HEK293 (cell line): ENCODE measurements around the gene ARHGEF11.

Experiments used
- CTCF ChIA-PET: fragments of 350-600 bp; formaldehyde crosslinking; extraction: SDS; loops from one replicate; lab custom pipeline; 2021; ENCODE audit warnings: antibody characterized with exemption; lab: Yijun Ruan, JAX
- POLR2A ChIA-PET: fragments of 300-600 bp; formaldehyde crosslinking; extraction: SDS; loops from one replicate; lab custom pipeline; 2020; ENCODE audit warnings: antibody characterized with exemption, inconsistent platforms; lab: Yijun Ruan, JAX
- H3K27ac ChIP-seq: fragments of 200-500 bp; sonication (Bioruptor generic); 2 replicates; pipeline ENCODE4 v1.5.1; 2014; ENCODE audit warnings: low read depth, low read length, control low read depth, inconsistent platforms; ENCODE audit errors: extremely low read depth
- H3K36me3 ChIP-seq, 2 experiments: fragments of 200-500 bp in 1 of 2; sonication (Bioruptor generic) in 1 of 2; 1 replicate in 1 of 2; 2 replicates in 1 of 2; pipeline ENCODE4 v1.5.1; 2014 to 2017; ENCODE audit warnings: inconsistent platforms in 2 of 2, low read length in 2 of 2; ENCODE audit not compliant: control insufficient read depth in 2 of 2, insufficient read depth in 1 of 2
- H3K4me1 ChIP-seq: fragments of 200-500 bp; sonication (Bioruptor generic); 2 replicates; pipeline ENCODE4 v1.5.1; 2014; ENCODE audit warnings: mild to moderate bottlenecking, low read length, inconsistent platforms; ENCODE audit not compliant: control insufficient read depth, insufficient read depth
- H3K4me3 ChIP-seq: 2 replicates; pipeline ENCODE4 v1.5.1; 2011; ENCODE audit warnings: low read depth, mild to moderate bottlenecking, control low read depth, low read length, moderate library complexity
- H3K9me3 ChIP-seq: fragments of 200-500 bp; sonication (Bioruptor generic); 2 replicates; pipeline ENCODE4 v1.5.1; 2014; ENCODE audit warnings: low read depth, low read length, inconsistent platforms; ENCODE audit not compliant: control insufficient read depth, insufficient read depth
- BCL11A ChIP-seq: fragments of 450-650 bp; formaldehyde crosslinking; IDR thresholded peaks from 2 replicates; pipeline ENCODE4 v1.5.1; 2016; ENCODE audit warnings: low read depth, missing biosample characterization, missing genetic modification characterization
- EGR2 ChIP-seq: fragments of 450-650 bp; formaldehyde crosslinking; IDR thresholded peaks from 2 replicates; pipeline ENCODE4 v1.5.1; 2016; ENCODE audit warnings: low read depth, missing biosample characterization, missing genetic modification characterization
- GLIS2 ChIP-seq: fragments of 450-650 bp; formaldehyde crosslinking; IDR thresholded peaks from 2 replicates; pipeline ENCODE4 v1.5.1; 2016; ENCODE audit warnings: missing biosample characterization, missing genetic modification characterization
- IKZF3 ChIP-seq: fragments of 450-650 bp; IDR thresholded peaks from 2 replicates; pipeline ENCODE4 v1.5.0; 2018; ENCODE audit warnings: missing biosample characterization, mild to moderate bottlenecking, missing genetic modification characterization, moderate library complexity
- KLF16 ChIP-seq: fragments of 450-650 bp; formaldehyde crosslinking; IDR thresholded peaks from 2 replicates; pipeline ENCODE4 v1.5.1; 2017; ENCODE audit warnings: missing biosample characterization, missing genetic modification characterization
- KLF17 ChIP-seq: fragments of 450-650 bp; formaldehyde crosslinking; IDR thresholded peaks from 2 replicates; pipeline ENCODE4 v1.5.1; 2016; ENCODE audit warnings: missing biosample characterization, missing genetic modification characterization
- PATZ1 ChIP-seq: fragments of 450-650 bp; formaldehyde crosslinking; IDR thresholded peaks from 2 replicates; pipeline ENCODE4 v1.5.1; 2016; ENCODE audit warnings: missing biosample characterization, missing genetic modification characterization
- SP2 ChIP-seq: fragments of 450-650 bp; formaldehyde crosslinking; IDR thresholded peaks from 2 replicates; pipeline ENCODE4 v1.5.1; 2016; ENCODE audit warnings: missing biosample characterization, missing genetic modification characterization
- TRIM28 ChIP-seq: IDR thresholded peaks from 2 replicates; pipeline ENCODE4 v1.6.1; 2011; ENCODE audit warnings: low read length, control low read depth, borderline replicate concordance
- WT1 ChIP-seq: fragments of 450-650 bp; formaldehyde crosslinking; IDR thresholded peaks from 2 replicates; pipeline ENCODE4 v1.5.1; 2016; ENCODE audit warnings: missing biosample characterization, missing genetic modification characterization
- ZBTB48 ChIP-seq: fragments of 450-650 bp; formaldehyde crosslinking; IDR thresholded peaks from 2 replicates; pipeline ENCODE4 v1.5.1; 2016; ENCODE audit warnings: missing biosample characterization, missing genetic modification characterization
- ZBTB7A ChIP-seq: fragments of 450-650 bp; formaldehyde crosslinking; IDR thresholded peaks from 2 replicates; pipeline ENCODE4 v1.5.1; 2016; ENCODE audit warnings: low read depth, missing biosample characterization, missing genetic modification characterization
- ZFHX2 ChIP-seq: fragments of 450-650 bp; formaldehyde crosslinking; conservative IDR thresholded peaks from 2 replicates; pipeline ENCODE4 v1.5.1; 2016; ENCODE audit warnings: missing biosample characterization, missing genetic modification characterization
- ZFP37 ChIP-seq: fragments of 450-650 bp; formaldehyde crosslinking; IDR thresholded peaks from 2 replicates; pipeline ENCODE4 v1.5.1; 2016; ENCODE audit warnings: missing biosample characterization, missing genetic modification characterization
- ZFP69B ChIP-seq: fragments of 450-650 bp; formaldehyde crosslinking; IDR thresholded peaks from 2 replicates; pipeline ENCODE4 v1.5.1; 2016; ENCODE audit warnings: missing biosample characterization, missing genetic modification characterization
- ZNF148 ChIP-seq: fragments of 450-650 bp; formaldehyde crosslinking; IDR thresholded peaks from 2 replicates; pipeline ENCODE4 v1.5.0; 2017; ENCODE audit warnings: missing biosample characterization, missing genetic modification characterization, borderline replicate concordance
- ZNF211 ChIP-seq: fragments of 450-650 bp; formaldehyde crosslinking; IDR thresholded peaks from 2 replicates; pipeline ENCODE4 v1.5.1; 2016; ENCODE audit warnings: low read depth, missing biosample characterization, missing genetic modification characterization
- ZNF324 ChIP-seq: fragments of 450-650 bp; formaldehyde crosslinking; IDR thresholded peaks from 2 replicates; pipeline ENCODE4 v1.5.1; 2016; ENCODE audit warnings: missing biosample characterization, missing genetic modification characterization
- ZNF335 ChIP-seq: fragments of 450-650 bp; formaldehyde crosslinking; conservative IDR thresholded peaks from 2 replicates; pipeline ENCODE4 v1.5.1; 2016; ENCODE audit warnings: missing biosample characterization, missing genetic modification characterization
- ZNF37A ChIP-seq: fragments of 450-650 bp; IDR thresholded peaks from 2 replicates; pipeline ENCODE4 v1.5.1; 2018; ENCODE audit warnings: missing biosample characterization, missing genetic modification characterization
- ZNF513 ChIP-seq: fragments of 450-650 bp; IDR thresholded peaks from 2 replicates; pipeline ENCODE4 v1.5.1; 2018; ENCODE audit warnings: missing biosample characterization, missing genetic modification characterization
- ZNF571 ChIP-seq: fragments of 450-650 bp; formaldehyde crosslinking; IDR thresholded peaks from 2 replicates; pipeline ENCODE4 v1.5.0; 2017; ENCODE audit warnings: missing biosample characterization, missing genetic modification characterization
- ZNF600 ChIP-seq: fragments of 450-650 bp; formaldehyde crosslinking; IDR thresholded peaks from 2 replicates; pipeline ENCODE4 v1.5.1; 2016; ENCODE audit warnings: missing biosample characterization, missing genetic modification characterization
- ZNF654 ChIP-seq: fragments of 450-650 bp; formaldehyde crosslinking; IDR thresholded peaks from 2 replicates; pipeline ENCODE4 v1.5.1; 2016; ENCODE audit warnings: low read depth, missing biosample characterization, missing genetic modification characterization
- ZNF670 ChIP-seq: fragments of 450-650 bp; formaldehyde crosslinking; IDR thresholded peaks from 2 replicates; pipeline ENCODE4 v1.5.1; 2016; ENCODE audit warnings: missing biosample characterization, missing genetic modification characterization, low read depth
- ZNF692 ChIP-seq: fragments of 450-650 bp; formaldehyde crosslinking; IDR thresholded peaks from 2 replicates; pipeline ENCODE4 v1.5.1; 2016; ENCODE audit warnings: missing biosample characterization, missing genetic modification characterization
- ZNF707 ChIP-seq: fragments of 450-650 bp; formaldehyde crosslinking; IDR thresholded peaks from 2 replicates; pipeline ENCODE4 v1.5.1; 2016; ENCODE audit warnings: missing biosample characterization, missing genetic modification characterization
- ZSCAN5A ChIP-seq: fragments of 450-650 bp; formaldehyde crosslinking; IDR thresholded peaks from 2 replicates; pipeline ENCODE4 v1.5.1; 2016; ENCODE audit warnings: missing biosample characterization, missing genetic modification characterization

The ARHGEF11 gene

GRCh38 chr1:156920233-156921052 is 125.1 kb downstream of the ARHGEF11 start, which contains the start of gene LRRC71:
LRRC71 (plus strand) TSS chr1:156920632; CDS start chr1:156920804, 172 bp downstream.
- no peaks in the 10 kb centered on the region for H3K4me1 ChIP-seq
- H3K36me3 ChIP-seq, result no peaks in the 10 kb centered on the region
- no peak within 1 kb of the TSS for H3K4me3 ChIP-seq
- ChIA-PET CTCF (interaction anchor here (0.5 to 11.9 kb wide), 25 partner anchors 8 to 269 kb away, joined by 3 to 199 read pairs (median 4); partner anchors contain the start of genes NTRK1 and PEAR1), POLR2A (no interaction called here)
- H3K27ac ChIP-seq, result no peak within 1 kb of the TSS
- H3K9me3 ChIP-seq, result no peaks in the 10 kb centered on the region
- peak; percentile 49; the same call in 1 of the 2 replicates for TF ChIP-seq EGR2 (tag by site-specific recombination)
- TF ChIP-seq ZNF571, result no peak
- no peak for TF ChIP-seq ZNF211 (tag by site-specific recombination)
- peak; percentile 43; the same call in 1 of the 2 replicates for TF ChIP-seq SP2 (tag by site-specific recombination)
- peak; percentile 69 for TF ChIP-seq KLF16
- peak; percentile 47; the same call in 1 of the 2 replicates for TF ChIP-seq ZBTB48
- peak; percentile 81; the same call in 1 of the 2 replicates for TF ChIP-seq ZNF600 (tag by site-specific recombination)
- no peak for TF ChIP-seq BCL11A (tag by site-specific recombination)
- peak; percentile 75 for TF ChIP-seq KLF17 (tag by site-specific recombination)
- TF ChIP-seq TRIM28, result no peak
- TF ChIP-seq ZNF513 (tag by site-specific recombination), result no peak
- TF ChIP-seq WT1 (tag by site-specific recombination), result no peak
- TF ChIP-seq IKZF3, result no peak
- no peak for TF ChIP-seq ZNF670 (tag by site-specific recombination)
- TF ChIP-seq ZNF324, result no peak
- TF ChIP-seq PATZ1 (tag by site-specific recombination), result peak; percentile 74
- TF ChIP-seq ZNF692 (tag by site-specific recombination), result peak; percentile 29
- TF ChIP-seq ZFP37 (tag by site-specific recombination), result no peak
- no peak for TF ChIP-seq ZNF148 (tag by site-specific recombination)
- TF ChIP-seq ZFP69B, result peak; percentile 34; the same call in 1 of the 2 replicates
- TF ChIP-seq ZNF335 (tag by site-specific recombination), result peak; percentile 74
- TF ChIP-seq ZFHX2 (tag by site-specific recombination), result peak; percentile 61; the same call in 1 of the 2 replicates
- TF ChIP-seq GLIS2 (tag by site-specific recombination), result peak; percentile 11; the same call in 1 of the 2 replicates
- TF ChIP-seq ZNF707 (tag by site-specific recombination), result no peak
- TF ChIP-seq ZSCAN5A (tag by site-specific recombination), result no peak
- TF ChIP-seq ZNF654 (tag by site-specific recombination), result peak; percentile 38
- no peak for TF ChIP-seq ZBTB7A
- no peak for TF ChIP-seq ZNF37A (tag by site-specific recombination)
